Measurements from ENCODE around the gene SIVA1. TPM values are rescaled to one million over a fixed set of nuclear protein-coding genes. Genes with fewer than 3 reads are reported as not detected.

The SIVA1 gene
- total and polyA plus RNA-seq, 9 of the 15 experiments (the other 6 are each of a cell fraction or from before 2014, with no cell fraction given): 4.2 to 186 (median 54.2) TPM

- peak overlapping the region in 1 of 2 experiments; percentile 17; a peak in 2 of 4 replicates for H3K9ac ChIP-seq (ENCODE audit: insufficient read depth in 1 of 2, low read depth in 2 of 2, low read length in 2 of 2)
Observed at GRCh38 chr14:104726600-104727451, 26.1 kb upstream of the SIVA1 start.

More at GRCh38 chr14:104726600-104727451, 26.1 kb upstream of the SIVA1 start:
- Histone ChIP-seq H3K79me2 (ENCODE audit: control insufficient read depth, insufficient read depth, low read length) (peaks cover 16% of the 10 kb centered on the region), H3K27ac (ENCODE audit: extremely low read depth, low read depth, low read length) (no peak overlapping the region), H4K20me1 (replicated peaks; ENCODE audit: control insufficient read depth, insufficient read depth, low read length) (no peaks in the 10 kb centered on the region; the same call in 1 of the 2 replicates), H3K27me3 (ENCODE audit: control insufficient read depth in 2 of 2, insufficient read depth in 2 of 2, low read length in 2 of 2) (no peaks in the 10 kb centered on the region), H3K9me1 (ENCODE audit: control insufficient read depth, insufficient read depth, low read length) (peaks cover 4% of the 10 kb centered on the region), H3K9me3 (replicated peaks; ENCODE audit: control insufficient read depth, insufficient read depth, low read depth, low read length) (no peaks in the 10 kb centered on the region), H2AFZ (ENCODE audit: low read depth, low read length) (no peak overlapping the region), H3K4me3 (no peak overlapping the region), H3K4me2 (ENCODE audit: insufficient read depth, low read length) (no peak overlapping the region), H3K4me1 (replicated peaks in 1 of 2; ENCODE audit: control insufficient read depth in 2 of 2, insufficient read depth in 2 of 2, low read length in 2 of 2) (peaks cover 16 to 89% of the 10 kb centered on the region in 2 experiments), H3K36me3 (ENCODE audit: control insufficient read depth, insufficient read depth, low read length) (no peaks in the 10 kb centered on the region)
- ATAC-seq (no peak), DNase-seq (ENCODE audit: extremely low read depth in 1 of 4, low spot score in 3 of 4) (no peak), FAIRE-seq (no peak)
- 79% methylated on average over 12 of the region's 21 CpGs for WGBS (ENCODE audit: insufficient coverage, low coverage, missing lambda C conversion rate)
- ChIA-PET CTCF (ENCODE audit: low intra/inter-chr PET ratio) (no interaction called here), POLR2A (interaction anchor here (1.0 kb wide), 1 partner anchor 26 kb away, joined by 3 read pairs; the partner anchor contains the start of gene SIVA1)
- intact Hi-C loops (cut with micrococcal nuclease) (no loop called here), in situ Hi-C loops (cut with MboI) (no loop called here)
- no TSS peak for BruUV-seq (replicated peaks)
- no peak for TF ChIP-seq ZNF583 (CRISPR knock-in tag; IDR thresholded peaks at IDR 0.05)
- TF ChIP-seq KLF1 (tag; IDR thresholded peaks at IDR 0.05): no peak
- no peak for TF ChIP-seq SRSF9 (IDR thresholded peaks at IDR 0.05; ENCODE audit: borderline replicate concordance, low read depth, low read length)
- no peak for TF ChIP-seq ZBTB43 (CRISPR knock-in tag; IDR thresholded peaks at IDR 0.05)
- no peak for TF ChIP-seq KAT2B (IDR thresholded peaks at IDR 0.05; ENCODE audit: low read depth, low read length)
- 0 out of 2 replicates have a peak, but pooled peaks have one; percentile 14 for TF ChIP-seq POLR2G (IDR thresholded peaks at IDR 0.05; ENCODE audit: low read depth, low read length)
- TF ChIP-seq CTCF (IDR thresholded peaks at IDR 0.05 in 2 of 3, conservative IDR thresholded peaks at IDR 0.05 in 1 of 3; ENCODE audit: insufficient read depth in 2 of 3, low read depth in 1 of 3, low read length in 3 of 3): 0 out of 6 replicates have a peak, but pooled peaks of 1 of the 3 experiments have one; percentile 7
- TF ChIP-seq ADNP (tag; IDR thresholded peaks at IDR 0.05): no peak

All from K562 (cell line).